GM12878 (cell line): Measurements from ENCODE around the gene RAI2. TPM values are rescaled to one million over a fixed set of nuclear protein-coding genes. Genes with fewer than 3 reads are reported as not detected.

Experiments used
- ATAC-seq: fragments of 200-7000 bp; cut with Tn5 transposase; 3 replicates; pipeline ENCODE4 v1.9.1; 2020; ENCODE audit warnings: mild to moderate bottlenecking, moderate library complexity
- BruUV-seq: library from RNA; stranded (reverse); fragments of 400-500 nt; replicated peaks from 2 replicates; lab custom pipeline; 2021; lab: Mats Ljungman, UMichigan
- CTCF ChIA-PET: fragments of 300-600 bp; sonication (Branson Sonifier 250); formaldehyde crosslinking; extraction: SDS; loops from one replicate; lab custom pipeline; 2021; ENCODE audit warnings: inconsistent platforms; lab: Yijun Ruan, JAX
- POLR2A ChIA-PET: fragments of 350-600 bp; formaldehyde crosslinking; extraction: SDS; loops from one replicate; lab custom pipeline; 2021; ENCODE audit warnings: inconsistent platforms; lab: Charles Lee
- RAD21 ChIA-PET: fragments of 300-600 bp; sonication (Branson Sonifier 250); formaldehyde crosslinking; loops from one replicate; lab custom pipeline; 2023; ENCODE audit warnings: antibody characterized with exemption; ENCODE audit not compliant: unreplicated experiment; lab: Charles Lee
- SMC1A ChIA-PET: fragments of 300-600 bp; sonication (Branson Sonifier 250); formaldehyde crosslinking; loops from one replicate; lab custom pipeline; 2023; ENCODE audit not compliant: unreplicated experiment, uncharacterized antibody; lab: Charles Lee
- DNase-seq: peaks from one replicate; pipeline ENCODE4 v3.0.0-alpha.2; 2011; ENCODE audit warnings: low read depth, low spot score
- FAIRE-seq: peaks from 3 replicates; lab custom pipeline; 2011; peaks lifted over from hg19 to GRCh38; lab: Jason Lieb, UNC
- H2AFZ ChIP-seq: 2 replicates; pipeline ENCODE4 v1.6.0; 2011; ENCODE audit warnings: low read depth, low read length, control low read depth; ENCODE audit not compliant: control insufficient read depth
- H3K27ac ChIP-seq: 2 replicates; pipeline ENCODE4 v1.5.1; 2011; ENCODE audit warnings: control low read depth; ENCODE audit not compliant: control insufficient read depth, insufficient read depth
- H3K27me3 ChIP-seq, 2 experiments: replicated peaks in 1 of 2; 2 replicates each; pipeline versions ENCODE4 v1.6.0 to v1.6.1; 2011; ENCODE audit warnings: low read length in 1 of 2; ENCODE audit not compliant: control insufficient read depth in 2 of 2, insufficient read depth in 2 of 2
- H3K36me3 ChIP-seq, 2 experiments: 2 replicates each; pipeline ENCODE4 v1.5.1; 2011; ENCODE audit warnings: low read length in 1 of 2; ENCODE audit not compliant: control insufficient read depth in 2 of 2, insufficient read depth in 2 of 2
- H3K4me1 ChIP-seq: 2 replicates; pipeline ENCODE4 v1.6.1; 2011; ENCODE audit warnings: mild to moderate bottlenecking, low read length, moderate library complexity, mixed read lengths; ENCODE audit not compliant: control insufficient read depth, insufficient read depth
- H3K4me2 ChIP-seq: 2 replicates; pipeline ENCODE4 v1.6.0; 2011; ENCODE audit warnings: control low read depth; ENCODE audit not compliant: control insufficient read depth, insufficient read depth
- H3K4me3 ChIP-seq: fragments of 200-600 bp; sonication (generic); 2 replicates; pipeline ENCODE4 v1.5.1; 2016
- H3K79me2 ChIP-seq: 2 replicates; pipeline ENCODE4 v1.6.0; 2011; ENCODE audit warnings: low read length; ENCODE audit not compliant: control insufficient read depth, insufficient read depth
- H3K9ac ChIP-seq: 2 replicates; pipeline ENCODE4 v1.8.0; 2011; ENCODE audit warnings: low read length, control low read depth, mixed read lengths; ENCODE audit not compliant: control insufficient read depth, insufficient read depth
- H3K9me3 ChIP-seq: replicated peaks from 3 replicates; pipeline ENCODE4 v1.5.1; 2011; ENCODE audit warnings: mild to moderate bottlenecking, low read length; ENCODE audit not compliant: control insufficient read depth, insufficient read depth
- H4K20me1 ChIP-seq: 2 replicates; pipeline ENCODE4 v1.6.0; 2011; ENCODE audit not compliant: control insufficient read depth, insufficient read depth
- ESRRA ChIP-seq: IDR thresholded peaks from 2 replicates; pipeline ENCODE4 v1.6.1; 2012; ENCODE audit warnings: mild to moderate bottlenecking, low read length, improper control_type of control experiment
- EZH2 ChIP-seq: IDR thresholded peaks from 2 replicates; pipeline ENCODE4 v1.6.1; 2012; ENCODE audit warnings: low read depth, mild to moderate bottlenecking, control low read depth, inconsistent platforms, low read length, borderline replicate concordance; ENCODE audit not compliant: control insufficient read depth
- IKZF1 ChIP-seq: fragments of 450-650 bp; conservative IDR thresholded peaks from 2 replicates; pipeline ENCODE4 v1.6.1; 2017; ENCODE audit warnings: antibody characterized with exemption, mild to moderate bottlenecking
- IRF4 ChIP-seq: IDR thresholded peaks from 2 replicates; pipeline ENCODE4 v1.6.1; 2011; ENCODE audit warnings: low read depth, low read length
- RBBP5 ChIP-seq: fragments of 200-600 bp; sonication (generic); conservative IDR thresholded peaks from 2 replicates; pipeline ENCODE4 v1.6.1; 2016
- RUNX3 ChIP-seq: IDR thresholded peaks from 2 replicates; pipeline ENCODE4 v1.6.1; 2012; ENCODE audit warnings: low read length, inconsistent platforms
- YBX1 ChIP-seq: fragments of 450-650 bp; IDR thresholded peaks from 2 replicates; pipeline ENCODE4 v1.6.1; 2016; ENCODE audit warnings: antibody characterized with exemption
- WGBS: methylation state at CpG from one replicate; pipeline ENCODE4 v1.1.6; 2016; ENCODE audit warnings: low lambda C conversion rate; ENCODE audit not compliant: insufficient replicate concordance, insufficient coverage; ENCODE audit errors: missing lambda C conversion rate; 5-methylcytosine and 5-hydroxymethylcytosine counted together
- in situ Hi-C: fragments of 300-500 bp; cut with MboI; formaldehyde crosslinking; loops from 9 replicates; pipeline ENCODE4 v1.14.3; 2018; ENCODE audit warnings: mixed read lengths
- intact Hi-C: fragments of 100-400 bp; cut with micrococcal nuclease; formaldehyde crosslinking; loops from one replicate; pipeline ENCODE4 v1.14.2; 2022; ENCODE audit not compliant: unreplicated experiment
- polyA plus RNA-seq, 11 experiments: library from polyadenylated mRNA; depleted of rRNA in 4 of 11; unstranded in 6 of 11; stranded (reverse) in 5 of 11; fragments of >200 nt; fragmentation: Nextera tagmentation in 4 of 11; fragmentation: Illumina TruSeq in 1 of 11; extraction: Ambion mirVana in 4 of 11; extraction: Trizol in 1 of 11; gene quantifications; 1 replicate in 1 of 11; 2 replicates in 10 of 11; pipeline versions ENCODE4 v1.2.1 to v1.2.3, GENCODE V29; 2011 to 2016; ENCODE audit warnings: inconsistent platforms in 2 of 11, missing spikeins in 2 of 11, low read depth in 1 of 11
- total RNA-seq, 4 experiments: library from RNA; depleted of rRNA in 3 of 4; stranded (reverse); fragments of >200 nt in 3 of 4; fragmentation: Illumina TruSeq in 1 of 4; extraction: Trizol in 1 of 4; gene quantifications; 2 replicates each; pipeline versions ENCODE4 v1.2.1 to v1.2.3, GENCODE V29; 2013 to 2021
- TF ChIP-seq, protein P1 (sequence below): IDR thresholded peaks from 2 replicates; pipeline ENCODE4 v1.6.1; 2011; ENCODE audit warnings: borderline replicate concordance, low read depth, mild to moderate bottlenecking, moderate library complexity, mixed read lengths, low read length; ENCODE audit not compliant: insufficient read depth; ENCODE audit errors: extremely low read length
- TF ChIP-seq, protein P2 (sequence below): fragments of 150-350 bp; IDR thresholded peaks from 2 replicates; pipeline ENCODE4 v1.6.1; 2014; ENCODE audit warnings: mild to moderate bottlenecking, low read depth, low read length
- TF ChIP-seq, protein P3 (sequence below): fragments of 450-650 bp; IDR thresholded peaks from 2 replicates; pipeline ENCODE4 v1.6.1; 2018; ENCODE audit warnings: mild to moderate bottlenecking, low read depth, moderate library complexity; ENCODE audit not compliant: partially characterized antibody

RAI2 gene
- total and polyA plus RNA-seq, 10 of the 15 experiments (the other 5 are each of a cell fraction or from before 2014, with no cell fraction given) = not detected

DNA sequence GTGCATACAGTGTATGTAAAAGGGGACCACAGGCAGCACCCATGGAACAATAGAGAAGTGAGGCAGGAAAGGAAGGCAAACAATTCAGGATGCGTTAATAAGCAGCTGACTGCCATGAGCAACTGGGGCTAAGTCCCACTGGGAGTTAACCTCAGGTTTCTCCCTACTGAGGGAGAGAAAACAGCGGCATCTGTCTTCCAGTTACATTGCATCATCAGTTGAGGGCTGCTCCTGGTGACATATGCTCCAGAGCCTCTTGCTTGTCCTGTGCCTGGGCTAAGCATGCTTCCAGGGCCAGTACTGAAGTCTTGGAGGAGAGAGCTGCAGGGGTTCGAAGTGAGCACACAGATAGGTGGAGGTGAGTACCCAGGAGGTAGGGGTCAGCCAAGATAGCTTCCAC lies 24.3 kb downstream of the RAI2 start:
- WGBS = 10% methylated on average over 3 of the region's 3 CpGs
- Histone ChIP-seq H3K79me2 (no peaks in the 10 kb centered on the region), H3K4me2 (no peak overlapping the region), H4K20me1 (no peaks in the 10 kb centered on the region), H3K27ac (no peak overlapping the region), H3K4me3 (no peak overlapping the region), H3K4me1 (no peaks in the 10 kb centered on the region), H2AFZ (no peak overlapping the region), H3K9ac (no peak overlapping the region), H3K27me3 (no peaks in the 10 kb centered on the region; a peak in 1 of 4 replicates), H3K9me3 (no peaks in the 10 kb centered on the region), H3K36me3 (no peaks in the 10 kb centered on the region)
- CTCF ChIA-PET = no interaction called here
- no peak for ATAC-seq
- in situ Hi-C loops (no loop called here), intact Hi-C loops (no loop called here)
- SMC1A ChIA-PET = no interaction called here
- no peak for DNase-seq
- no peak for FAIRE-seq
- POLR2A ChIA-PET = no interaction called here
- no peak for TF ChIP-seq RUNX3
- TF ChIP-seq IRF4 = no peak
- TF ChIP-seq, protein P1, sequence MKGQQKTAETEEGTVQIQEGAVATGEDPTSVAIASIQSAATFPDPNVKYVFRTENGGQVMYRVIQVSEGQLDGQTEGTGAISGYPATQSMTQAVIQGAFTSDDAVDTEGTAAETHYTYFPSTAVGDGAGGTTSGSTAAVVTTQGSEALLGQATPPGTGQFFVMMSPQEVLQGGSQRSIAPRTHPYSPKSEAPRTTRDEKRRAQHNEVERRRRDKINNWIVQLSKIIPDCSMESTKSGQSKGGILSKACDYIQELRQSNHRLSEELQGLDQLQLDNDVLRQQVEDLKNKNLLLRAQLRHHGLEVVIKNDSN = no peak
- TF ChIP-seq, protein P2, sequence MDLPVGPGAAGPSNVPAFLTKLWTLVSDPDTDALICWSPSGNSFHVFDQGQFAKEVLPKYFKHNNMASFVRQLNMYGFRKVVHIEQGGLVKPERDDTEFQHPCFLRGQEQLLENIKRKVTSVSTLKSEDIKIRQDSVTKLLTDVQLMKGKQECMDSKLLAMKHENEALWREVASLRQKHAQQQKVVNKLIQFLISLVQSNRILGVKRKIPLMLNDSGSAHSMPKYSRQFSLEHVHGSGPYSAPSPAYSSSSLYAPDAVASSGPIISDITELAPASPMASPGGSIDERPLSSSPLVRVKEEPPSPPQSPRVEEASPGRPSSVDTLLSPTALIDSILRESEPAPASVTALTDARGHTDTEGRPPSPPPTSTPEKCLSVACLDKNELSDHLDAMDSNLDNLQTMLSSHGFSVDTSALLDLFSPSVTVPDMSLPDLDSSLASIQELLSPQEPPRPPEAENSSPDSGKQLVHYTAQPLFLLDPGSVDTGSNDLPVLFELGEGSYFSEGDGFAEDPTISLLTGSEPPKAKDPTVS = no peak
- TF ChIP-seq, protein P3, sequence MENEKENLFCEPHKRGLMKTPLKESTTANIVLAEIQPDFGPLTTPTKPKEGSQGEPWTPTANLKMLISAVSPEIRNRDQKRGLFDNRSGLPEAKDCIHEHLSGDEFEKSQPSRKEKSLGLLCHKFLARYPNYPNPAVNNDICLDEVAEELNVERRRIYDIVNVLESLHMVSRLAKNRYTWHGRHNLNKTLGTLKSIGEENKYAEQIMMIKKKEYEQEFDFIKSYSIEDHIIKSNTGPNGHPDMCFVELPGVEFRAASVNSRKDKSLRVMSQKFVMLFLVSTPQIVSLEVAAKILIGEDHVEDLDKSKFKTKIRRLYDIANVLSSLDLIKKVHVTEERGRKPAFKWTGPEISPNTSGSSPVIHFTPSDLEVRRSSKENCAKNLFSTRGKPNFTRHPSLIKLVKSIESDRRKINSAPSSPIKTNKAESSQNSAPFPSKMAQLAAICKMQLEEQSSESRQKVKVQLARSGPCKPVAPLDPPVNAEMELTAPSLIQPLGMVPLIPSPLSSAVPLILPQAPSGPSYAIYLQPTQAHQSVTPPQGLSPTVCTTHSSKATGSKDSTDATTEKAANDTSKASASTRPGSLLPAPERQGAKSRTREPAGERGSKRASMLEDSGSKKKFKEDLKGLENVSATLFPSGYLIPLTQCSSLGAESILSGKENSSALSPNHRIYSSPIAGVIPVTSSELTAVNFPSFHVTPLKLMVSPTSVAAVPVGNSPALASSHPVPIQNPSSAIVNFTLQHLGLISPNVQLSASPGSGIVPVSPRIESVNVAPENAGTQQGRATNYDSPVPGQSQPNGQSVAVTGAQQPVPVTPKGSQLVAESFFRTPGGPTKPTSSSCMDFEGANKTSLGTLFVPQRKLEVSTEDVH = no peak
- TF ChIP-seq YBX1 = no peak
- no peak for TF ChIP-seq ESRRA
- no peak for TF ChIP-seq RBBP5
- no peak for TF ChIP-seq IKZF1
- no peak for TF ChIP-seq EZH2
- RAD21 ChIA-PET = no interaction called here
- no TSS peak for BruUV-seq
